RWPE1 (cell line): ENCODE data around the gene ROR2.

ENCODE experiments used
- CTCF ChIA-PET: fragments of 350-600 bp; sonication (Branson Sonifier 250); formaldehyde crosslinking; extraction: SDS; loops from one replicate; lab custom pipeline; 2021; lab: Yijun Ruan, JAX
- POLR2A ChIA-PET: fragments of 400-600 bp; formaldehyde crosslinking; extraction: SDS; loops from one replicate; lab custom pipeline; 2020; ENCODE audit warnings: antibody characterized with exemption; ENCODE audit not compliant: low non-redundant PET; lab: Yijun Ruan, JAX
- DNase-seq: peaks from one replicate; pipeline ENCODE4 v3.0.0; 2012; ENCODE audit warnings: low spot score
- H3K27ac ChIP-seq: fragments of 450-650 bp; 2 replicates; pipeline ENCODE4 v1.5.1; 2017
- TF ChIP-seq, protein P1 (sequence below): fragments of 450-650 bp; conservative IDR thresholded peaks from 2 replicates; pipeline ENCODE4 v1.5.1; 2017; ENCODE audit warnings: low read depth, mild to moderate bottlenecking

The ROR2 gene

GRCh38 chr9:91896097-91896496 is 53.9 kb downstream of the ROR2 start:
- DNase-seq, result no peak
- POLR2A ChIA-PET, result no interaction called here
- TF ChIP-seq, protein P1, sequence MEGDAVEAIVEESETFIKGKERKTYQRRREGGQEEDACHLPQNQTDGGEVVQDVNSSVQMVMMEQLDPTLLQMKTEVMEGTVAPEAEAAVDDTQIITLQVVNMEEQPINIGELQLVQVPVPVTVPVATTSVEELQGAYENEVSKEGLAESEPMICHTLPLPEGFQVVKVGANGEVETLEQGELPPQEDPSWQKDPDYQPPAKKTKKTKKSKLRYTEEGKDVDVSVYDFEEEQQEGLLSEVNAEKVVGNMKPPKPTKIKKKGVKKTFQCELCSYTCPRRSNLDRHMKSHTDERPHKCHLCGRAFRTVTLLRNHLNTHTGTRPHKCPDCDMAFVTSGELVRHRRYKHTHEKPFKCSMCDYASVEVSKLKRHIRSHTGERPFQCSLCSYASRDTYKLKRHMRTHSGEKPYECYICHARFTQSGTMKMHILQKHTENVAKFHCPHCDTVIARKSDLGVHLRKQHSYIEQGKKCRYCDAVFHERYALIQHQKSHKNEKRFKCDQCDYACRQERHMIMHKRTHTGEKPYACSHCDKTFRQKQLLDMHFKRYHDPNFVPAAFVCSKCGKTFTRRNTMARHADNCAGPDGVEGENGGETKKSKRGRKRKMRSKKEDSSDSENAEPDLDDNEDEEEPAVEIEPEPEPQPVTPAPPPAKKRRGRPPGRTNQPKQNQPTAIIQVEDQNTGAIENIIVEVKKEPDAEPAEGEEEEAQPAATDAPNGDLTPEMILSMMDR, result no peak
- H3K27ac ChIP-seq, result no peak overlapping the region
- CTCF ChIA-PET, result no interaction called here

- CTCF ChIA-PET, result interaction anchor here (1.3 kb wide), 1 partner anchor 56 kb away, joined by 4 read pairs; the partner anchor contains the start of gene ROR2
- POLR2A ChIA-PET, result no interaction called here
- TF ChIP-seq, protein P1, result no peak
These were observed 55.5 kb downstream of the ROR2 start for GRCh38 chr9:91894536-91894935.

DNA sequence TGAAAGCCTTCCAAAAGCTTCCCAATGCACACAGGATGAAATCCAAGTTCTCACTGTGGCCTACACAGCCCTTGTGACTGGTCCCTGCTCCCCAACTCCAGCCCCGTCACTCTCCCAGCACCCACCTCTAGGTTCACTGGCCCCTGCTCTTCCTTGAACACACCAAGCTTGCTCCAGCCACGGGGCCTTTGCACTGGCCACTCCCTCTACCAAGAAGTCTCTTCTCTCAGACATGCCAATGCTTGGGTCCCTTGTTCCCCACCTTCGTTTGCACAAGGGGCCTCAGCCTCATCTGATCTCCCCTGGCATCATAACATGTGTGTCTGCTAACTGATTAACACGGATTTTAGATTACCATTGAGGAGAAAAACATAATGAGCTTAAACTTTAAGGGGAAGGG is 56.0 kb downstream of the ROR2 start:
- DNase-seq, result no peak
- POLR2A ChIA-PET, result no interaction called here
- TF ChIP-seq, protein P1, result no peak
- CTCF ChIA-PET, result interaction anchor here (1.3 kb wide), 1 partner anchor 56 kb away, joined by 4 read pairs; the partner anchor contains the start of gene ROR2
- no peak overlapping the region for H3K27ac ChIP-seq

More at GRCh38 chr9:91894536-91894935, 55.5 kb downstream of the ROR2 start:
- no peak for DNase-seq
- H3K27ac ChIP-seq, result no peak overlapping the region

DNA sequence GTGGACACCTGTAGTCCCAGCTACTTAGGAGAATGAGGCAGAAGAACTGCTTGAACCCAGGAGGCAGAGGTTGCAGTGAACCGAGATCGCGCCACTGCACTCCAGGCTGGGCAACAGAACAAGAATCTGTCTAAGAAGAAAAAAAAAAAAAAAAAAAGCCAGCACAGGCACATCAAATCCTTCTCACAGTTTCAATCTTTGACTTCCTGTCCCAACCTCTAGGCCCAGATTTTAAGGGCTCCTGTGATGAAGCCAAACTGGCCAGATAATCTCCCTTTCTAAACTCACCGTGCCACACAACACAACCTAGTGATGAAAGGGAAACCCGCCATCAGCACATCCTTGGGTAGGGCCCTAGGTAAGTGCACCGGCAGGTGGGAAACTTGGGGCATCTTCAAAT is 58.1 kb downstream of the ROR2 start:
- POLR2A ChIA-PET, result no interaction called here
- H3K27ac ChIP-seq, result no peak overlapping the region
- CTCF ChIA-PET, result interaction anchor here (0.6 kb wide), 1 partner anchor 17 kb away, joined by 3 read pairs; no protein-coding TSS in a partner anchor
- TF ChIP-seq, protein P1, result no peak
- no peak for DNase-seq

GRCh38 chr9:91890662-91891061 is 59.4 kb downstream of the ROR2 start:
- H3K27ac ChIP-seq, result no peak overlapping the region
- CTCF ChIA-PET, result interaction anchor here (0.6 kb wide), 2 partner anchors 9 to 34 kb away, joined by 3 read pairs; no protein-coding TSS in a partner anchor
- POLR2A ChIA-PET, result no interaction called here
- DNase-seq, result no peak
- TF ChIP-seq, protein P1, result no peak

- DNase-seq, result no peak
- no peak overlapping the region for H3K27ac ChIP-seq
- ChIA-PET POLR2A (no interaction called here), CTCF (no interaction called here)
- TF ChIP-seq, protein P1, result no peak
These were observed 60.7 kb downstream of the ROR2 start for GRCh38 chr9:91889161-91889911.
